ENCODE data around the gene NUP88. TPM values are rescaled to one million over a fixed set of nuclear protein-coding genes. Genes with fewer than 3 reads are reported as not detected.

NUP88 gene
- 41.4 and 57.3 TPM in 2 replicates for total RNA-seq

DNA sequence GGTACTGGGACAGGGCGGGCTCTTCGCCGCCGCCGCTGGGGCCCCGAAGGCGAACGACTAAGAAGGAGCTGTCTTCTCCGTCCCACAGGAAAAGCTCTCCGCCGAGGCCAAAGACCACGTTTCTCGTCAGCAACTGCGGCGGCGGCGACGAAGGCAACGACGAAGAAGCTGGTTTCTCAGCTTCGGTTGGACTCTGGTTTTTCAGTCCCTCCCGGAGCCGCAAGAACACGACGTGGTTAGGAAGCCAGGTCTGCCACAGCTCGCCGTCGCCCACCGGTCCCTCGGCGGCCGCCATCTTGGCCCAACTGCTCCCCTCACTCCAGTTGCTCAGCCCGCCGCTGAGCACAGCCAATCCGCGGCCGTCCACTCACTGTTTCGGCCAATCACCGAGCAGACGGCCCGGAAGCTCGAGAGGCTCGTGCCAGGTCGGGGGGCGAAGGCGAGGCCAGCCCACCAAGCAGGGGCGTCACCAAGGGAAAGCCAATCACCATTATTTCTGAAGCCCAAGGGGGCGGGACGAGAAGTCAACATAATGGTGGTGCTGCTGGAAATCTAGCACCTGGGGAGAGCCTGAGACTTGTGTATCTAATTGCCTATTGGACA lies at the start of gene NUP88:
Gene NUP88, minus strand, starts transcription at position 307 of the 603 bp plus-strand sequence. Its CDS starts 12 bp downstream, at position 295.

DNA sequence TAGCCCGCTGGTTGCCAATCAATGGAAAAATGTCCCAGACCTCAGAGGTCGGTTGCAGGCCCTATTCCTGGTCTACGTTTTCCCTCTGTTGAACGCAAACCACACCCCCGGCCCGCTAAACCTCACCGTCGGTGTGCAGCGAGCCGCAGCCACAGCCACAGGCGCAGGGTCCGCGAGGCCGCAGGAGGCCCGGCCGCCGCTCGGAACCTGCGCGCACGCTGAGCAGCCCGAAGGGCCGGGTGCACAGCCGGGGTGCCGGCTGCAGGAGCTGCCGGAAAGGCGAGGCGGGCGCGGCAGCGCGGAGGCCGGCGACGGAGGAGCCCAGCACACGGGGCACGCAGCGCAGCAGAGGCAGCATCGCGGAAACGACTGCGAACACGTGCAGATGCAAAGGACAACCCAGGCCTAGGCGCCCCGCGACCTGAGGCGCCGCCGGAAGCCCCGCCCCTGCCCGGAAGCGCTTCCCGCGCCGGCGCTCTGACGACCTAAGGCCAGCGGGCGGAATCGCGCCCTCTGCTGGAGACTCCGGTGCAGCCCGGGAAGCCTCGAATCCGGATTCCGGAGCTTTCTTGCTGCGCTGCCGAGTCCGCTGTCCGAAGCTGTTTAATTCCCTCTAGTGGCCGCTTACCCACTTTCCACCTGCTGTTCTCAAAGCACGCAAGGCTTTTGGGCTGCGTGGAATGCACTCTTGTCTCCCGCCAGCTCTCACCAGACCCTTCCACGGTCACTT lies 19.4 kb upstream of the NUP88 start, which contains the start of gene C1QBP:
Gene C1QBP, minus strand, starts transcription at position 440 of the 730 bp plus-strand sequence. Its CDS starts 82 bp downstream, at position 358.

GRCh38 chr17:5419959-5420653 lies 644 bp upstream of the NUP88 start, which contains the start of gene RPAIN:
TSS of gene RPAIN (plus strand) at chr17:5420182. CDS start at chr17:5420211, 29 bp downstream.

Other genes starting within 250 kb of the NUP88 start
- 7.5 and 9.6 TPM in 2 replicates for gene ZNF594, start 227.8 kb downstream of the NUP88 start, total RNA-seq
- gene SCIMP, start 184.8 kb downstream of the NUP88 start, total RNA-seq = not detected in 2 replicates
- 48.8 and 49.9 TPM in 2 replicates for gene RABEP1, start 137.4 kb downstream of the NUP88 start, total RNA-seq
- gene RPAIN, start 520 bp upstream of the NUP88 start, total RNA-seq = 19.1 and 20.0 TPM in 2 replicates
- gene C1QBP, start 19.5 kb upstream of the NUP88 start, total RNA-seq = 77.1 and 90.7 TPM in 2 replicates
- gene DHX33, start 49.3 kb upstream of the NUP88 start, total RNA-seq = 11.9 and 15.3 TPM in 2 replicates
- 29.3 and 31.3 TPM in 2 replicates for gene DERL2, start 66.5 kb upstream of the NUP88 start, total RNA-seq
- gene MIS12, start 66.9 kb upstream of the NUP88 start, total RNA-seq = 7.4 and 10.9 TPM in 2 replicates
- 34.9 and 36.8 TPM in 2 replicates for gene NLRP1, start 164.8 kb upstream of the NUP88 start, total RNA-seq

Data from hair follicle dermal papilla cell (primary cell).